Measurements from ENCODE around the gene HOXB4.
"Not testable (repeated sequence)": the region's sequence is repeated elsewhere in the genome, so short reads cannot be mapped to it uniquely, and the experiment has no call there.

The HOXB4 gene

DNA sequence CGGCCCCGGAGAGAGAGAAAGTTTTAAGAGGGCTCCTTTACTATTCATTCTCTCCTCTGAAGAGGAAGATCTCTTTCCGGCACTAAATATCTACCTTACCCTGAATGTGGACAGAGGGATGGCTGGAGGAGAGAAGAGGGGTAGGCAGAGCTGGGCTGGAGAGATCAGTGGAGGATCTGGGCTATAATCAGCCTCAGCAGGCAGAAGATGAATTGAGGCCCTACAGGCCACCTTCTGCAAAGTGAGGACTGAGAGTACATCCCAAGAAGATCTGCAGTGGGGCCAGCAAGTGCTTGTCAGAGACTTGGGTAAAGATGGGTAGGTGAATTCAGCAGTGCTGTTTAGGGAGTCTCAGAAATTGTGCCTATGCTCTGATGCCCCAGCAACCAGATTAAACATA lies 40.8 kb downstream of the HOXB4 start:
- H3K9ac ChIP-seq (ENCODE audit: low read length): no peak overlapping the region
- H3F3A ChIP-seq (ENCODE audit: insufficient read depth): no peaks in the 10 kb centered on the region
- H4K20me1 ChIP-seq (ENCODE audit: low read depth, low read length): no peaks in the 10 kb centered on the region
- H3K9me2 ChIP-seq (replicated peaks; ENCODE audit: insufficient read depth, low read length): no peaks in the 10 kb centered on the region
- no peak for TF ChIP-seq EZH2phosphoT487 (conservative IDR thresholded peaks at IDR 0.05; ENCODE audit: low read length)
- TF ChIP-seq, protein P1, sequence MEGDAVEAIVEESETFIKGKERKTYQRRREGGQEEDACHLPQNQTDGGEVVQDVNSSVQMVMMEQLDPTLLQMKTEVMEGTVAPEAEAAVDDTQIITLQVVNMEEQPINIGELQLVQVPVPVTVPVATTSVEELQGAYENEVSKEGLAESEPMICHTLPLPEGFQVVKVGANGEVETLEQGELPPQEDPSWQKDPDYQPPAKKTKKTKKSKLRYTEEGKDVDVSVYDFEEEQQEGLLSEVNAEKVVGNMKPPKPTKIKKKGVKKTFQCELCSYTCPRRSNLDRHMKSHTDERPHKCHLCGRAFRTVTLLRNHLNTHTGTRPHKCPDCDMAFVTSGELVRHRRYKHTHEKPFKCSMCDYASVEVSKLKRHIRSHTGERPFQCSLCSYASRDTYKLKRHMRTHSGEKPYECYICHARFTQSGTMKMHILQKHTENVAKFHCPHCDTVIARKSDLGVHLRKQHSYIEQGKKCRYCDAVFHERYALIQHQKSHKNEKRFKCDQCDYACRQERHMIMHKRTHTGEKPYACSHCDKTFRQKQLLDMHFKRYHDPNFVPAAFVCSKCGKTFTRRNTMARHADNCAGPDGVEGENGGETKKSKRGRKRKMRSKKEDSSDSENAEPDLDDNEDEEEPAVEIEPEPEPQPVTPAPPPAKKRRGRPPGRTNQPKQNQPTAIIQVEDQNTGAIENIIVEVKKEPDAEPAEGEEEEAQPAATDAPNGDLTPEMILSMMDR (IDR thresholded peaks at IDR 0.05; ENCODE audit: insufficient read depth, low read length, poor library complexity, severe bottlenecking): no peak
- H3K4me2 ChIP-seq (ENCODE audit: low read depth, low read length, poor library complexity, severe bottlenecking): no peak overlapping the region
- H3K79me2 ChIP-seq (ENCODE audit: insufficient read depth, low read length): no peaks in the 10 kb centered on the region
- H3K9me3 ChIP-seq (ENCODE audit: insufficient read depth, low read length): no peaks in the 10 kb centered on the region
- no peak overlapping the region for H3K4me3 ChIP-seq (ENCODE audit: insufficient read depth, low read length, poor library complexity, severe bottlenecking)
- no peak overlapping the region for H2AFZ ChIP-seq (ENCODE audit: low read depth, low read length, severe bottlenecking)
- no peak overlapping the region for H3K27ac ChIP-seq (ENCODE audit: low read depth, low read length)
- H3K27me3 ChIP-seq (ENCODE audit: low read length): no peaks in the 10 kb centered on the region; the same call in 1 of the 2 replicates
- no peaks in the 10 kb centered on the region for H3K36me3 ChIP-seq (ENCODE audit: low read length)

DNA sequence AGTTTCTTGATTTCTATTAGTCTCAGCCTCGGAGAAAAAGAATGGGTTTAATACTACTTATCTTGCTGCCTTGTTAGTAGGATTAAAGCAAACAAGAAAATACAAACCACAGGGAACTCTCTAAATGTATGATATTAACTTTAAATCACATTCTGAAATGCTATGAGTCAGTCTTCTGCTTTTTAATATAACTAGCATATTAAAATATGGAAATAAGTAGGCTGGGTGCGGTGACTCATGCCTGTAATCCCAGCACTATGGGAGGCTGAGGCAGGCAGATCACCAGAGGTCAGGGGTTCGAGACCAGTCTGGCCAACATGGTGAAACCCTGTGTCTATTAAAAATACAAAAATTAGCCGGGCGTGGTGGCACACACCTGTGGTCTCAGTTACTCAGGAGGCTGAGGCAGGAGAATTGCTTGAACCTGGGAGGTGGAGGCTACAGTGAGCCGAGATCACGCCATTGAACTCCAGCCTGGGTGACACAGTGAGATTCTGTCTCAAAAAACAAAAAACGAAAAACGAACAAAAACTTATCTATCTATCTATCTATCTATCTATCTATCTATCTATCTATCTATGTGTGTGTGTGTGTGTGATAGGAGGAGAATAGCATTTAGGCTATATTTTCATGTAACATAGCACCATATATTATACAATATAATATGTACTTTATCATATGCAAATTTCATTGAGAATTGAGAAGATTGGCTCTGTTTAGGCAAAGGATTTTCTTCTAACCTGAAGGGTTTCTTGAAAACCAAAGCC lies 42.2 kb downstream of the HOXB4 start:
- H3K4me2 ChIP-seq (ENCODE audit: low read depth, low read length, poor library complexity, severe bottlenecking): not testable (repeated sequence)

DNA sequence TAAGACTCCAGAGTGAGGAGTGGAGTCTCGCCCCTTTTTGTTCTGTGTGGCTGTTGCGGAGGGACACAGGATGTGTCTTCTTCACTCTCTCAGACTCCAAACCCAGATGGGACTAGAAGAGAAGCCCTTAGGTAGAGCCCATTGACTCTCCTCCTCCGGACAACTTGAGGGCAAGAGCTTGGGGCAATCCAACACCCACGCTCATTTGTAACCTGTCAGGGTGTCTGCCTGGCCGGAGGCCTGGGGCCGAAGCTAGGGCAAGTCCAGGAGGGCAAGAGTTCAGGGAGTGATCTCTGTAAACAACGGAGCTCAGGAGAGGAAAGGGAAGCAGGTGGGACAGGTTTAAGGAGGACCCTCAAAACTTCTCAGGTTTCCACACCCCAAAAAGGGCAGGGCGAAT lies 45.9 kb downstream of the HOXB4 start:
- Histone ChIP-seq H3K27ac (ENCODE audit: low read depth, low read length) (no peak overlapping the region), H3K9ac (ENCODE audit: low read length) (no peak overlapping the region), H3K79me2 (ENCODE audit: insufficient read depth, low read length) (no peaks in the 10 kb centered on the region), H3K36me3 (ENCODE audit: low read length) (no peaks in the 10 kb centered on the region), H4K20me1 (ENCODE audit: low read depth, low read length) (no peaks in the 10 kb centered on the region), H3K4me3 (ENCODE audit: insufficient read depth, low read length, poor library complexity, severe bottlenecking) (no peak overlapping the region), H3F3A (ENCODE audit: insufficient read depth) (no peaks in the 10 kb centered on the region), H3K27me3 (ENCODE audit: low read length) (no peaks in the 10 kb centered on the region; the same call in 1 of the 2 replicates), H2AFZ (ENCODE audit: low read depth, low read length, severe bottlenecking) (no peak overlapping the region), H3K9me3 (ENCODE audit: insufficient read depth, low read length) (no peaks in the 10 kb centered on the region), H3K9me2 (replicated peaks; ENCODE audit: insufficient read depth, low read length) (no peaks in the 10 kb centered on the region), H3K4me2 (ENCODE audit: low read depth, low read length, poor library complexity, severe bottlenecking) (no peak overlapping the region)
- TF ChIP-seq EZH2phosphoT487 (conservative IDR thresholded peaks at IDR 0.05; ENCODE audit: low read length): no peak
- TF ChIP-seq, protein P1 (IDR thresholded peaks at IDR 0.05; ENCODE audit: insufficient read depth, low read length, poor library complexity, severe bottlenecking): no peak

More for the DNA sequence above, 42.2 kb downstream of the HOXB4 start:
- not testable (repeated sequence) for H3K27ac ChIP-seq (ENCODE audit: low read depth, low read length); H3K79me2 ChIP-seq (ENCODE audit: insufficient read depth, low read length); H3K4me3 ChIP-seq (ENCODE audit: insufficient read depth, low read length, poor library complexity, severe bottlenecking); H2AFZ ChIP-seq (ENCODE audit: low read depth, low read length, severe bottlenecking); H4K20me1 ChIP-seq (ENCODE audit: low read depth, low read length); H3K9me3 ChIP-seq (ENCODE audit: insufficient read depth, low read length); H3K36me3 ChIP-seq (ENCODE audit: low read length); H3K9me2 ChIP-seq (replicated peaks; ENCODE audit: insufficient read depth, low read length); H3F3A ChIP-seq (ENCODE audit: insufficient read depth); H3K9ac ChIP-seq (ENCODE audit: low read length); H3K27me3 ChIP-seq (ENCODE audit: low read length)

DNA sequence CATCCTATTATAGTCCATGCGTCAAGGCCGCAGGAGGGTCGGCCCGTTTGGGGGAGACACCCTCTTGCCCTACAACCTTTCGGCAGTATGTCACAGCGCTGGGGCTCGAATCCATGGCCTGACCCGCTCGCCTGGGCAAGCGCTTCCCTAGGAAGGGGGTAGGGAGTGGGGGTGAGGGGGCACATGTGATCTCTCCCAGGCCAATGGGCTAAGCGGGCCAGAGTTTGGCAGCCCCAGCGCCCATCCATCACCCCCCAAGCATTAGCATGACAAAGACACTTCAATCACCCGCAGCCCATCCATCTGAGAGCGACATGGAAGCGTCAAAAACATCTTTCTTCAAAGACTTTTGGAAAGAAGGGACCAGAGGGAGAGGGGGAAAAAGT lies 47.3 kb downstream of the HOXB4 start, which contains the start of gene HOXB1:
HOXB1 (minus strand) TSS at position 125 of the 386 bp plus-strand sequence; CDS start at position 18, 107 bp downstream.
- no peak within 1 kb of the TSS for H2AFZ ChIP-seq (ENCODE audit: low read depth, low read length, severe bottlenecking)
- H3K36me3 ChIP-seq (ENCODE audit: low read length): no peaks in the 10 kb centered on the region
- no peak within 1 kb of the TSS for H3K27ac ChIP-seq (ENCODE audit: low read depth, low read length)
- no peak for TF ChIP-seq EZH2phosphoT487 (conservative IDR thresholded peaks at IDR 0.05; ENCODE audit: low read length)
- TF ChIP-seq, protein P1 (IDR thresholded peaks at IDR 0.05; ENCODE audit: insufficient read depth, low read length, poor library complexity, severe bottlenecking): no peak
- no peaks in the 10 kb centered on the region for H3K27me3 ChIP-seq (ENCODE audit: low read length)
- no peaks in the 10 kb centered on the region for H3F3A ChIP-seq (ENCODE audit: insufficient read depth)
- H3K9me2 ChIP-seq (replicated peaks; ENCODE audit: insufficient read depth, low read length): no peaks in the 10 kb centered on the region
- H3K4me3 ChIP-seq (ENCODE audit: insufficient read depth, low read length, poor library complexity, severe bottlenecking): no peak within 1 kb of the TSS
- no peaks in the 10 kb centered on the region for H3K79me2 ChIP-seq (ENCODE audit: insufficient read depth, low read length)
- H3K4me2 ChIP-seq (ENCODE audit: low read depth, low read length, poor library complexity, severe bottlenecking): no peak within 1 kb of the TSS
- no peaks in the 10 kb centered on the region for H4K20me1 ChIP-seq (ENCODE audit: low read depth, low read length)
- no peaks in the 10 kb centered on the region for H3K9me3 ChIP-seq (ENCODE audit: insufficient read depth, low read length)
- no peak within 1 kb of the TSS for H3K9ac ChIP-seq (ENCODE audit: low read length)
